ENCODE data around the gene GNAQ.

The GNAQ gene

GRCh38 chr9:77831781-77832180 is 199.8 kb downstream of the GNAQ start:
- Mint-ChIP-seq H3K4me3 (no peak overlapping the region), H3K36me3 (ENCODE audit: low read depth) (peaks cover 3% of the 10 kb centered on the region), H3K27ac (peak overlapping the region; percentile 1 to 37 (median 21)), H3K27me3 (ENCODE audit: low read depth) (no peaks in the 10 kb centered on the region), H3K4me1 (peaks cover 51% of the 10 kb centered on the region), H3K9me3 (no peaks in the 10 kb centered on the region)
- TF ChIP-seq, protein P1, sequence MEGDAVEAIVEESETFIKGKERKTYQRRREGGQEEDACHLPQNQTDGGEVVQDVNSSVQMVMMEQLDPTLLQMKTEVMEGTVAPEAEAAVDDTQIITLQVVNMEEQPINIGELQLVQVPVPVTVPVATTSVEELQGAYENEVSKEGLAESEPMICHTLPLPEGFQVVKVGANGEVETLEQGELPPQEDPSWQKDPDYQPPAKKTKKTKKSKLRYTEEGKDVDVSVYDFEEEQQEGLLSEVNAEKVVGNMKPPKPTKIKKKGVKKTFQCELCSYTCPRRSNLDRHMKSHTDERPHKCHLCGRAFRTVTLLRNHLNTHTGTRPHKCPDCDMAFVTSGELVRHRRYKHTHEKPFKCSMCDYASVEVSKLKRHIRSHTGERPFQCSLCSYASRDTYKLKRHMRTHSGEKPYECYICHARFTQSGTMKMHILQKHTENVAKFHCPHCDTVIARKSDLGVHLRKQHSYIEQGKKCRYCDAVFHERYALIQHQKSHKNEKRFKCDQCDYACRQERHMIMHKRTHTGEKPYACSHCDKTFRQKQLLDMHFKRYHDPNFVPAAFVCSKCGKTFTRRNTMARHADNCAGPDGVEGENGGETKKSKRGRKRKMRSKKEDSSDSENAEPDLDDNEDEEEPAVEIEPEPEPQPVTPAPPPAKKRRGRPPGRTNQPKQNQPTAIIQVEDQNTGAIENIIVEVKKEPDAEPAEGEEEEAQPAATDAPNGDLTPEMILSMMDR (IDR thresholded peaks at IDR 0.05; ENCODE audit: unreplicated experiment in 3 of 3): no peak

GRCh38 chr9:77830618-77831285 is 200.9 kb downstream of the GNAQ start:
- H3K27me3 Mint-ChIP-seq (ENCODE audit: low read depth): no peaks in the 10 kb centered on the region
- H3K4me1 Mint-ChIP-seq: peaks cover 51% of the 10 kb centered on the region
- H3K9me3 Mint-ChIP-seq: no peaks in the 10 kb centered on the region
- peak overlapping the region in 1 of 3 experiments; percentile 39 for H3K27ac Mint-ChIP-seq
- TF ChIP-seq, protein P1 (IDR thresholded peaks at IDR 0.05; ENCODE audit: unreplicated experiment in 3 of 3): no peak
- peaks cover 3% of the 10 kb centered on the region for H3K36me3 Mint-ChIP-seq (ENCODE audit: low read depth)
- no peak overlapping the region for H3K4me3 Mint-ChIP-seq

DNA sequence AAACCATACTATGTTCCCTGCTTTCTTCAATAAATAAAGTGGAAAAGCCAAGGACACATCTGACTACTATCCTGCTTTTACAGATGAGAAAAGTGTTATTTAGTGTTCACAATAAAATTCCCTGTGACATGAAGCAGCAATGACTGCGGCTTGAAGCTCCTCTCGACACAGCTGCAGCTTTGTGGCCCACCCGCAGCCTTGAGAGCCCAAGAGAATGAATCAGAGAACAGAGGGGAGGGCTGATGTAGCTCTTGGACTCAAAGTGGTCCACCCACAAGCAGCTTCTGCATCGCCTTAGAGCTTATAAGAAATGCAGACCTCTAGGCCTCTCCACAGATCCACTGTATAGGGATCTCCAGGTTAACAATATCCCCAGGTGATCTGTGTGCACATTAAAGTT is 202.2 kb downstream of the GNAQ start:
- no peaks in the 10 kb centered on the region for H3K27me3 Mint-ChIP-seq (ENCODE audit: low read depth)
- H3K9me3 Mint-ChIP-seq: no peaks in the 10 kb centered on the region
- TF ChIP-seq, protein P1 (IDR thresholded peaks at IDR 0.05; ENCODE audit: unreplicated experiment in 3 of 3): no peak
- peaks cover 8% of the 10 kb centered on the region for H3K36me3 Mint-ChIP-seq (ENCODE audit: low read depth)
- H3K27ac Mint-ChIP-seq: peak overlapping the region in 1 of 3 experiments; percentile 41
- H3K4me3 Mint-ChIP-seq: no peak overlapping the region
- peaks cover 45% of the 10 kb centered on the region for H3K4me1 Mint-ChIP-seq

- Mint-ChIP-seq H3K9me3 (no peaks in the 10 kb centered on the region), H3K4me1 (peaks cover 39% of the 10 kb centered on the region), H3K27me3 (ENCODE audit: low read depth) (no peaks in the 10 kb centered on the region), H3K36me3 (ENCODE audit: low read depth) (peaks cover 11% of the 10 kb centered on the region), H3K4me3 (no peak overlapping the region), H3K27ac (peak overlapping the region; percentile 6 to 28 (median 22))
- TF ChIP-seq, protein P1 (IDR thresholded peaks at IDR 0.05; ENCODE audit: unreplicated experiment in 3 of 3): no peak
Observed at GRCh38 chr9:77827104-77827784, 204.4 kb downstream of the GNAQ start.

GRCh38 chr9:77826621-77827020 is 205.0 kb downstream of the GNAQ start:
- H3K4me1 Mint-ChIP-seq: peaks cover 36% of the 10 kb centered on the region
- H3K36me3 Mint-ChIP-seq (ENCODE audit: low read depth): peaks cover 8% of the 10 kb centered on the region
- H3K9me3 Mint-ChIP-seq: no peaks in the 10 kb centered on the region
- H3K4me3 Mint-ChIP-seq: no peak overlapping the region
- no peak overlapping the region for H3K27ac Mint-ChIP-seq
- TF ChIP-seq, protein P1 (IDR thresholded peaks at IDR 0.05; ENCODE audit: unreplicated experiment in 3 of 3): no peak
- H3K27me3 Mint-ChIP-seq (ENCODE audit: low read depth): no peaks in the 10 kb centered on the region
